ENCODE measurements around the gene MAPRE3. TPM values are rescaled to one million over a fixed set of nuclear protein-coding genes. Genes with fewer than 3 reads are reported as not detected.

The MAPRE3 gene
- total and polyA plus RNA-seq, 9 of the 15 experiments (the other 6 are each of a cell fraction or from before 2014, with no cell fraction given): 0.70 to 43.2 (median 12.6) TPM

DNA sequence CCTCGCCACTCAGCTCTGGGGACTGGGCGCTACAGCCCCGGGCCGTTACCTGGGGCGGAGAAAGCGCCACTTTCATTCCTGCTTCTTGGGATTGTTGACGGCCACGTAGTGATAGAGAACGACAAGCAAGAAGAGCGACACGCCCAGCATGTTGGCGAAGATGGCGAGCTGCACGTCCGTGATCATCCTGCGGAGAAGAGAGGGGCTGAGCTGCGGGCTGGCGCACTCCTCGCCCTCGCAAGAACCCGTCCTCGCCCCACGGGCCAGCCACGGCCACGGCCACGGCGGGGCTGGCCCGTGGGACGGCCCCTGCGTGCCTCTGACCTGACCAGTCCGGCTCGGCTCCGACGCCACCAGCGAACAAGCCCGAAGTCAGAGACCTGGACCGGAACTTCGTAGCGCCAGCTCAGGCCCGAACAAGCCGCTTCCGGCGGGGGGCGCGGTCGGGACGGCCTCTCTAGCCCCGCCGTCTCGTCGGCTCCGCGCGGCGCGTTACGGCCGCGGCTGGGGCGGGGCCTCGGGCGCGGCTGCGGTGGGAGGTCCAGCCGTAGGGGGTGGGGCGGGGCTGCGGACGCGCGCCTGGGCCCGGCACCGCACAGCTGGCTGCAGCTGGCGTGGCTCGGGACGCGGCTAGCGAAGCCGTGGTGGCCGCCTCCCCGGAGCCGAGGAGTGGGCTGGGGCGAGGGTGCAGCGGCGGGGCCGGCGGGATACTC, 101.0 kb downstream of the MAPRE3 start, which contains the start of gene OST4 (continued):
- peak; percentile 89; the same call in 1 of the 2 replicates for TF ChIP-seq GATAD2B (IDR thresholded peaks at IDR 0.05; ENCODE audit: borderline replicate concordance)
- TF ChIP-seq POU5F1 (IDR thresholded peaks at IDR 0.05; ENCODE audit: borderline replicate concordance, low read depth, low read length, partially characterized antibody): no peak
- 0 out of 2 replicates have a peak, but pooled peaks have one; percentile 39 for TF ChIP-seq JUND (IDR thresholded peaks at IDR 0.05; ENCODE audit: borderline replicate concordance, low read depth, low read length)
- no peak; the same call in 2 of the 3 replicates for TF ChIP-seq JUND (tag; IDR thresholded peaks at IDR 0.05; ENCODE audit: borderline replicate concordance, low read depth, low read length)
- TF ChIP-seq SMAD3 (CRISPR knock-in tag; conservative IDR thresholded peaks at IDR 0.05): no peak
- peak; percentile 80; the same call in 1 of the 2 replicates for TF ChIP-seq NKRF (IDR thresholded peaks at IDR 0.05; ENCODE audit: borderline replicate concordance)
- TF ChIP-seq DEAF1 (CRISPR knock-in tag; IDR thresholded peaks at IDR 0.05): peak; percentile 54
- TF ChIP-seq TAF1 (IDR thresholded peaks at IDR 0.05; ENCODE audit: control insufficient read depth, extremely low read depth, insufficient read depth, low read length, severe bottlenecking): peak; percentile 82
- TF ChIP-seq TRIM28 (IDR thresholded peaks at IDR 0.05): no peak
- no peak for TF ChIP-seq ZNF311 (CRISPR knock-in tag; IDR thresholded peaks at IDR 0.05)
- TF ChIP-seq POLR2AphosphoS5 (IDR thresholded peaks at IDR 0.05; ENCODE audit: control insufficient read depth, insufficient read depth, low read depth, low read length): peak; percentile 80; the same call in 1 of the 2 replicates
- no peak for TF ChIP-seq ZNF354B (CRISPR knock-in tag; IDR thresholded peaks at IDR 0.05)
- TF ChIP-seq ZNF551 (CRISPR knock-in tag; IDR thresholded peaks at IDR 0.05): no peak
- no peak for TF ChIP-seq GATA2 (CRISPR knock-in tag; IDR thresholded peaks at IDR 0.05)
- no peak for TF ChIP-seq ZNF324 (CRISPR knock-in tag; IDR thresholded peaks at IDR 0.05)
- TF ChIP-seq, protein P1, sequence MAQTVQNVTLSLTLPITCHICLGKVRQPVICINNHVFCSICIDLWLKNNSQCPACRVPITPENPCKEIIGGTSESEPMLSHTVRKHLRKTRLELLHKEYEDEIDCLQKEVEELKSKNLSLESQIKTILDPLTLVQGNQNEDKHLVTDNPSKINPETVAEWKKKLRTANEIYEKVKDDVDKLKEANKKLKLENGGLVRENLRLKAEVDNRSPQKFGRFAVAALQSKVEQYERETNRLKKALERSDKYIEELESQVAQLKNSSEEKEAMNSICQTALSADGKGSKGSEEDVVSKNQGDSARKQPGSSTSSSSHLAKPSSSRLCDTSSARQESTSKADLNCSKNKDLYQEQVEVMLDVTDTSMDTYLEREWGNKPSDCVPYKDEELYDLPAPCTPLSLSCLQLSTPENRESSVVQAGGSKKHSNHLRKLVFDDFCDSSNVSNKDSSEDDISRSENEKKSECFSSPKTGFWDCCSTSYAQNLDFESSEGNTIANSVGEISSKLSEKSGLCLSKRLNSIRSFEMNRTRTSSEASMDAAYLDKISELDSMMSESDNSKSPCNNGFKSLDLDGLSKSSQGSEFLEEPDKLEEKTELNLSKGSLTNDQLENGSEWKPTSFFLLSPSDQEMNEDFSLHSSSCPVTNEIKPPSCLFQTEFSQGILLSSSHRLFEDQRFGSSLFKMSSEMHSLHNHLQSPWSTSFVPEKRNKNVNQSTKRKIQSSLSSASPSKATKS (CRISPR knock-in tag; IDR thresholded peaks at IDR 0.05): no peak
- TF ChIP-seq SIX5 (IDR thresholded peaks at IDR 0.05; ENCODE audit: borderline replicate concordance in 1 of 2, insufficient read depth in 1 of 2, low read depth in 1 of 2, low read length in 2 of 2): peak in 1 of 2 experiments; percentile 24; a peak in 1 of 4 replicates
- no peak for TF ChIP-seq ZNF41 (CRISPR knock-in tag; conservative IDR thresholded peaks at IDR 0.05)
- TF ChIP-seq EGR1 (conservative IDR thresholded peaks at IDR 0.05): no peak
- TF ChIP-seq HIVEP1 (CRISPR knock-in tag; IDR thresholded peaks at IDR 0.05): no peak
- no peak for TF ChIP-seq TOE1 (IDR thresholded peaks at IDR 0.05; ENCODE audit: borderline replicate concordance)
- TF ChIP-seq TOE1 (CRISPR knock-in tag; IDR thresholded peaks at IDR 0.05; ENCODE audit: borderline replicate concordance, low read depth): no peak
- TF ChIP-seq SRSF3 (IDR thresholded peaks at IDR 0.05; ENCODE audit: insufficient read depth, low read length): 0 out of 2 replicates have a peak, but pooled peaks have one; percentile 36

Measured in K562 (cell line).